ENCODE measurements around the gene HYI. TPM values are rescaled to one million over a fixed set of nuclear protein-coding genes. Genes with fewer than 3 reads are reported as not detected.

HYI gene
- total RNA-seq, result 38.2 and 54.9 TPM in 2 replicates

DNA sequence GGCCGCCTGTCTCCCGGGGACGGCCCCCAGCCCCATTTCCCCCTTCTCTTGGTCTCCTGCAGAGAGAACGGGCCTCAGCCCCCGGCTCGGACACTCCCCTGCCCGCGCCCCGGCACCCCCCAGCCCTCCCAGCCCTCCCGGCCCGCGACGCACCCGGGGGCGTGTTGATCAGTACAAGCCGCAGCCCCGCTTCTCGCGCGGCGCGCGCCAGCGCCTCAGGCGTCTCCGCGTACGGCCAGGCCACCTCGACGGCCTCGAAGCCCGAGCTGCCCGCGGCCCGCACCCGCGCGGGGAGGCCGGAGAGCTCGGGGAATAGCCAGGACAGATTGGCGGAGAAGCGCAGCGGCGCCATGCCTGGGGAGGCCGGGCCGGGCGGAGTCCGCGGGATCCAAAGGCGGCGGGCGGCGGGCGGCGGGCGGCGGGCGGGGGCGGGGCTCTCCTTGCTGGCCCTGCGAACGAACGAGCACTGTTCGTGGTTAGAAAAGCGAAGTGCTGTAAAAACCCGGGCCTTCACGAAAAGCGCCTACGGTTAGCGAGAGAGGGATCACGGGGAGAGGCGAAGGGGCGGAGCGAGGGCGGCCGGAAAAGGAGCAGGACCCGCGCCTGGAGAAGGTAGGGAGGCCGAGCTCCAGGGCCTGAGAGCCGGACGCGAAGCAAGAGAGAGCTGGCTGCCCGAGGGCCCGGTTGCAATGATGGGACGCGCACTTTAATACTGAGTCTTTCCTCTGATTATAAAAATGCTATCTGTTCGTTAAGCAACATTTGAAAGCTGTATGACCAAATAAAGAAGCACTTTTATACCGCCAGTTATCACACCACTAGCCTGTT is at the start of gene HYI:
HYI (minus strand) TSS at position 490 of the 828 bp plus-strand sequence; CDS start at position 352, 138 bp downstream.

Other genes starting within 250 kb of the HYI start
- not detected in 2 replicates for gene TMEM125, start 183.9 kb downstream of the HYI start, total RNA-seq
- gene C1orf210, start 168.3 kb downstream of the HYI start, total RNA-seq, result not detected in 2 replicates
- 3.8 and 11.7 TPM in 2 replicates for gene TIE1, start 152.9 kb downstream of the HYI start, total RNA-seq
- not detected in 2 replicates for gene MPL, start 116.1 kb downstream of the HYI start, total RNA-seq
- gene CDC20, start 95.0 kb downstream of the HYI start, total RNA-seq, result 27.6 and 33.9 TPM in 2 replicates
- gene ELOVL1, start 85.9 kb downstream of the HYI start, total RNA-seq, result 69.7 and 105 TPM in 2 replicates
- gene MED8, start 64.1 kb downstream of the HYI start, total RNA-seq, result 50.2 and 53.5 TPM in 2 replicates
- 12.5 and 16.2 TPM in 2 replicates for gene SZT2, start 64.0 kb downstream of the HYI start, total RNA-seq
- 48.9 and 58.5 TPM in 2 replicates for gene PTPRF, start 77.0 kb upstream of the HYI start, total RNA-seq
- gene KDM4A, start 196.2 kb upstream of the HYI start, total RNA-seq, result 22.0 and 26.7 TPM in 2 replicates